H1 (cell line): ENCODE measurements around the gene ATP2B3. TPM values are rescaled to one million over a fixed set of nuclear protein-coding genes. Genes with fewer than 3 reads are reported as not detected.

Source experiments
- BACH1 ChIP-seq: IDR thresholded peaks from 2 replicates; pipeline ENCODE4 v1.6.1; 2012; ENCODE audit warnings: low read length, improper control_type of control experiment
- polyA plus RNA-seq, 7 experiments: library from polyadenylated mRNA; depleted of rRNA in 3 of 7; stranded (reverse) in 5 of 7; unstranded in 2 of 7; fragments of >200 nt in 5 of 7; fragments of 200-250 nt in 2 of 7; gene quantifications; 1 replicate in 5 of 7; 2 replicates in 1 of 7; 4 replicates in 1 of 7; pipeline versions ENCODE4 v1.2.1 to v1.2.3, GENCODE V29; 2011 to 2013; ENCODE audit warnings: missing spikeins in 2 of 7, mixed read lengths in 2 of 7
- total RNA-seq: library from RNA; stranded (reverse); fragmentation: NEBNext Ultra II Directional; extraction: Animal tissue kit (Norgen Biotek cat#: 25700); gene quantifications from 2 replicates; pipeline ENCODE4 v1.2.1, GENCODE V29; 2021

ATP2B3 gene
- total and polyA plus RNA-seq, 2 of the 8 experiments (the other 6 are each of a cell fraction or from before 2014, with no cell fraction given), result 0.14 to 0.19 TPM

DNA sequence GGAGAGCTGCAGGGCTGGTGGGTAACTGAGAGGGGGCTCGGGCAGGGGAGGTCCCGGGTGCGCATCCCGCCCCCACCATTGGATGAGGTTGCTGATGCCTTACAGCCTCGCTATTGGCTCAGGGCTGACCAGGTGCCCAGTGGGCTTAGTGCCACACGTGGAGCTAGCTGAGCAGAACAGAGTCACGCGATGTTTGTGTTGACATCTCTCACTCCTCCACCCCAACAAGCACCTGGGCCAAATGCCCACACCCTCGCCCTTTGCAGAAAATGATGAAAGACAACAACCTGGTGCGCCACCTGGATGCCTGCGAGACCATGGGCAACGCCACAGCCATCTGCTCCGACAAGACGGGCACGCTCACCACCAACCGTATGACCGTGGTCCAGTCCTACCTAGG is 31.8 kb downstream of the ATP2B3 start (continued):
- TF ChIP-seq BACH1, result no peak
- TF ChIP-seq, all 59 proteins: peak for 0
